K562 (cell line): Measurements from ENCODE around the gene TBC1D10A. TPM values are rescaled to one million over a fixed set of nuclear protein-coding genes. Genes with fewer than 3 reads are reported as not detected.

Source experiments
- ATAC-seq: fragments of 200-7000 bp; cut with Tn5 transposase; 3 replicates; pipeline ENCODE4 v1.9.1; 2020; ENCODE audit warnings: moderate library complexity
- BruUV-seq: library from RNA; stranded (reverse); fragments of 400-500 nt; replicated peaks from 2 replicates; lab custom pipeline; 2021; lab: Mats Ljungman, UMichigan
- CTCF ChIA-PET: fragments of 300-600 bp; formaldehyde crosslinking; extraction: SDS; loops from one replicate; lab custom pipeline; 2021; ENCODE audit warnings: low intra/inter-chr PET ratio; lab: Yijun Ruan, JAX
- POLR2A ChIA-PET: fragments of 300-600, 350-650 bp; sonication (Branson Sonifier 250); formaldehyde crosslinking; extraction: SDS; loops from one replicate; lab custom pipeline; 2021; ENCODE audit warnings: antibody characterized with exemption, inconsistent platforms; lab: Yijun Ruan, JAX
- DNase-seq, 4 experiments: peaks; one replicate each; pipeline versions ENCODE4 v3.0.0 to v3.0.0-alpha.2; 2011 to 2018; ENCODE audit warnings: low spot score in 3 of 4, mixed read lengths in 3 of 4; ENCODE audit errors: extremely low read depth in 1 of 4
- FAIRE-seq: peaks from 2 replicates; lab custom pipeline; 2011; peaks lifted over from hg19 to GRCh38; lab: Jason Lieb, UNC
- H2AFZ ChIP-seq: 2 replicates; pipeline ENCODE4 v1.6.0; 2011; ENCODE audit warnings: low read depth, low read length, control low read depth, inconsistent platforms
- H3K27ac ChIP-seq: fragments of 200-600 bp; 3 replicates; pipeline ENCODE4 v1.8.0; 2011; ENCODE audit warnings: low read depth, mild to moderate bottlenecking, control low read depth, inconsistent platforms, low read length, moderate library complexity, mixed read lengths; ENCODE audit errors: extremely low read depth
- H3K27me3 ChIP-seq, 2 experiments: fragments of 300-600 bp in 1 of 2; 2 replicates in 1 of 2; 3 replicates in 1 of 2; pipeline versions ENCODE4 v1.6.0 to v1.8.0; 2011; ENCODE audit warnings: inconsistent platforms in 2 of 2, low read length in 2 of 2, mild to moderate bottlenecking in 1 of 2, mixed read lengths in 1 of 2, moderate library complexity in 1 of 2; ENCODE audit not compliant: control insufficient read depth in 2 of 2, insufficient read depth in 2 of 2
- H3K36me3 ChIP-seq: fragments of 300-600 bp; 3 replicates; pipeline ENCODE4 v1.8.0; 2011; ENCODE audit warnings: mild to moderate bottlenecking, low read length, inconsistent platforms; ENCODE audit not compliant: control insufficient read depth, insufficient read depth
- H3K4me1 ChIP-seq, 2 experiments: fragments of 200-600 bp in 1 of 2; replicated peaks in 1 of 2; 2 replicates in 1 of 2; 3 replicates in 1 of 2; pipeline versions ENCODE4 v1.5.1 to v1.8.0; 2011; ENCODE audit warnings: inconsistent platforms in 2 of 2, low read length in 2 of 2, mild to moderate bottlenecking in 1 of 2, mixed read lengths in 1 of 2, moderate library complexity in 1 of 2; ENCODE audit not compliant: control insufficient read depth in 2 of 2, insufficient read depth in 2 of 2
- H3K4me2 ChIP-seq: 2 replicates; pipeline ENCODE4 v1.6.1; 2011; ENCODE audit warnings: low read length, control low read depth, inconsistent platforms, mixed read lengths; ENCODE audit not compliant: insufficient read depth
- H3K4me3 ChIP-seq: fragments of 200-600 bp; sonication (generic), shearing (Covaris generic); 2 replicates; pipeline ENCODE4 v1.5.1; 2016; ENCODE audit warnings: control low read depth, inconsistent platforms
- H3K79me2 ChIP-seq: fragments of 200-600 bp; 3 replicates; pipeline ENCODE4 v1.8.0; 2011; ENCODE audit warnings: low read length, inconsistent platforms; ENCODE audit not compliant: control insufficient read depth, insufficient read depth
- H3K9ac ChIP-seq, 2 experiments: 2 replicates each; pipeline versions ENCODE4 v1.6.0 to v1.6.1; 2011; ENCODE audit warnings: low read depth in 2 of 2, low read length in 2 of 2, control low read depth in 1 of 2, inconsistent platforms in 1 of 2, mild to moderate bottlenecking in 1 of 2, mixed read lengths in 1 of 2; ENCODE audit not compliant: insufficient read depth in 1 of 2
- H3K9me1 ChIP-seq: one replicate; pipeline ENCODE4 v1.6.0; 2011; ENCODE audit warnings: inconsistent platforms, mild to moderate bottlenecking, low read length, moderate library complexity; ENCODE audit not compliant: control insufficient read depth, insufficient read depth
- H3K9me3 ChIP-seq: replicated peaks from 2 replicates; pipeline ENCODE4 v1.5.1; 2011; ENCODE audit warnings: low read depth, low read length, inconsistent platforms; ENCODE audit not compliant: control insufficient read depth, insufficient read depth
- H4K20me1 ChIP-seq: replicated peaks from 2 replicates; pipeline ENCODE4 v1.6.1; 2011; ENCODE audit warnings: low read length, inconsistent platforms, mixed read lengths; ENCODE audit not compliant: control insufficient read depth, insufficient read depth
- DPF2 ChIP-seq: fragments of 450-650 bp; IDR thresholded peaks from 2 replicates; pipeline ENCODE4 v1.6.1; 2016
- ELF2 ChIP-seq: fragments of 250-450 bp; sonication (Bioruptor Pico); IDR thresholded peaks from 2 replicates; pipeline ENCODE4 v1.5.0; 2021; ENCODE audit warnings: mild to moderate bottlenecking
- EWSR1 ChIP-seq: fragments of 450-650 bp; IDR thresholded peaks from 2 replicates; pipeline ENCODE4 v1.6.1; 2018; ENCODE audit warnings: borderline replicate concordance, mild to moderate bottlenecking, low read depth, moderate library complexity; ENCODE audit not compliant: partially characterized antibody
- HDAC3 ChIP-seq: fragments of 450-650 bp; IDR thresholded peaks from 2 replicates; pipeline ENCODE4 v1.6.1; 2018; ENCODE audit warnings: borderline replicate concordance, mild to moderate bottlenecking, moderate library complexity; ENCODE audit not compliant: partially characterized antibody
- IRF2 ChIP-seq: sonication (generic); formaldehyde crosslinking; IDR thresholded peaks from 2 replicates; pipeline ENCODE4 v1.8.1; 2022; ENCODE audit warnings: mild to moderate bottlenecking, missing genetic modification reagents
- JUNB ChIP-seq: fragments of 450-650 bp; formaldehyde crosslinking; conservative IDR thresholded peaks from 2 replicates; pipeline ENCODE4 v1.4.0; 2020; ENCODE audit warnings: mild to moderate bottlenecking
- NCOR1 ChIP-seq: fragments of 450-650 bp; IDR thresholded peaks from 2 replicates; pipeline ENCODE4 v1.6.1; 2016; ENCODE audit warnings: mild to moderate bottlenecking, moderate library complexity
- PHF21A ChIP-seq: fragments of 450-650 bp; IDR thresholded peaks from 2 replicates; pipeline ENCODE4 v1.6.1; 2017; ENCODE audit warnings: low read depth, borderline replicate concordance
- SAFB ChIP-seq: fragments of 200-400 bp; formaldehyde crosslinking; IDR thresholded peaks from 2 replicates; pipeline ENCODE4 v1.6.1; 2017; ENCODE audit warnings: low read depth, low read length, borderline replicate concordance
- ZNF140 ChIP-seq: fragments of 250-450 bp; sonication (Bioruptor Pico); IDR thresholded peaks from 2 replicates; pipeline ENCODE4 v1.8.0; 2021; ENCODE audit warnings: moderate library complexity, mild to moderate bottlenecking, inconsistent platforms
- ZNF274 ChIP-seq: IDR thresholded peaks from 2 replicates; pipeline ENCODE4 v1.6.1; 2011; ENCODE audit warnings: low read depth, mild to moderate bottlenecking, low read length, moderate library complexity, borderline replicate concordance
- ZNF395 ChIP-seq: fragments of 200-800 bp; sonication (Bioruptor generic); IDR thresholded peaks from 2 replicates; pipeline ENCODE4 v1.6.1; 2017; ENCODE audit warnings: missing genetic modification characterization, missing compliant biosample characterization
- ZNF583 ChIP-seq: fragments of 250-450 bp; sonication (Bioruptor Pico); IDR thresholded peaks from 2 replicates; pipeline ENCODE4 v1.4.0; 2020
- ZNF76 ChIP-seq: fragments of 250-450 bp; sonication (Bioruptor Pico); IDR thresholded peaks from 2 replicates; pipeline ENCODE4 v1.4.0; 2020; ENCODE audit warnings: mild to moderate bottlenecking, moderate library complexity, borderline replicate concordance
- WGBS: fragments of 100-300 bp; shearing (Covaris generic); methylation state at CpG from one replicate; pipeline ENCODE4 v1.1.6; 2016; ENCODE audit warnings: low coverage, mixed read lengths; ENCODE audit not compliant: insufficient coverage; ENCODE audit errors: missing lambda C conversion rate; 5-methylcytosine and 5-hydroxymethylcytosine counted together
- in situ Hi-C: fragments of 300-500 bp; cut with MboI; formaldehyde crosslinking; loops from 4 replicates; pipeline ENCODE4 v1.15.0; 2018; ENCODE audit warnings: inconsistent platforms, mixed read lengths
- intact Hi-C: fragments of 100-400 bp; cut with micrococcal nuclease; formaldehyde crosslinking; loops from 2 replicates; pipeline ENCODE4 v1.14.2; 2022
- polyA plus RNA-seq, 8 experiments: library from polyadenylated mRNA; depleted of rRNA in 4 of 8; stranded (reverse) in 5 of 8; unstranded in 3 of 8; fragments of >200 nt; fragmentation: Nextera tagmentation in 2 of 8; fragmentation: Illumina TruSeq in 1 of 8; extraction: Ambion mirVana in 2 of 8; extraction: Trizol in 1 of 8; gene quantifications; 2 replicates each; pipeline versions ENCODE4 v1.2.1 to v1.2.3, GENCODE V29; 2011 to 2014; ENCODE audit warnings: inconsistent platforms in 1 of 8, missing spikeins in 1 of 8
- total RNA-seq, 7 experiments: library from RNA; depleted of rRNA in 6 of 7; stranded (reverse); fragments of >200 nt in 6 of 7; fragmentation: Illumina TruSeq in 2 of 7; extraction: Trizol in 2 of 7; gene quantifications; 2 replicates each; pipeline versions ENCODE4 v1.2.1 to v1.2.3, GENCODE V29; 2011 to 2021; ENCODE audit warnings: low replicate concordance in 1 of 7
- TF ChIP-seq, protein P1 (sequence below): fragments of 250-450 bp; sonication (Bioruptor Pico); IDR thresholded peaks from 2 replicates; pipeline ENCODE4 v1.5.0; 2021; ENCODE audit warnings: mild to moderate bottlenecking, borderline replicate concordance
- TF ChIP-seq, protein P2 (sequence below): sonication (generic); formaldehyde crosslinking; IDR thresholded peaks from 2 replicates; pipeline ENCODE4 v1.8.0; 2022; ENCODE audit warnings: mild to moderate bottlenecking, missing genetic modification reagents

The TBC1D10A gene
- total and polyA plus RNA-seq, 9 of the 15 experiments (the other 6 are each of a cell fraction or from before 2014, with no cell fraction given): 0.13 to 10.4 (median 4.6) TPM

- in situ Hi-C loops (no loop called here), intact Hi-C loops (no loop called here)
- no TSS peak for BruUV-seq
- Histone ChIP-seq H3K4me2 (no peak overlapping the region), H3K4me3 (no peak overlapping the region), H4K20me1 (peaks cover 6% of the 10 kb centered on the region; the same call in 1 of the 2 replicates), H3K9me3 (no peaks in the 10 kb centered on the region), H3K27me3 (no peaks in the 10 kb centered on the region), H3K4me1 (peaks cover 9 to 22% of the 10 kb centered on the region in 2 experiments; a peak in 2 of 5 replicates), H2AFZ (no peak overlapping the region), H3K27ac (no peak overlapping the region), H3K36me3 (peaks cover 16% of the 10 kb centered on the region; the same call in 1 of the 3 replicates), H3K9ac (no peak overlapping the region), H3K9me1 (no peaks in the 10 kb centered on the region), H3K79me2 (no peaks in the 10 kb centered on the region)
- ChIA-PET POLR2A (interaction anchor here (0.7 kb wide), 2 partner anchors 19 to 719 kb away, joined by 3 read pairs; no protein-coding TSS in a partner anchor), CTCF (no interaction called here)
- no peak for FAIRE-seq
- DNase-seq: no peak
- TF ChIP-seq HDAC3 (no peak), PHF21A (no peak), ZNF76 (no peak), JUNB (CRISPR knock-in tag) (no peak), NCOR1 (no peak), EWSR1 (no peak), ZNF583 (CRISPR knock-in tag) (no peak), SAFB (no peak), ZNF140 (no peak), ELF2 (CRISPR knock-in tag) (no peak), IRF2 (CRISPR knock-in tag) (no peak), ZNF395 (CRISPR knock-in tag) (no peak), ZNF274 (no peak), DPF2 (no peak)
- TF ChIP-seq, protein P1, sequence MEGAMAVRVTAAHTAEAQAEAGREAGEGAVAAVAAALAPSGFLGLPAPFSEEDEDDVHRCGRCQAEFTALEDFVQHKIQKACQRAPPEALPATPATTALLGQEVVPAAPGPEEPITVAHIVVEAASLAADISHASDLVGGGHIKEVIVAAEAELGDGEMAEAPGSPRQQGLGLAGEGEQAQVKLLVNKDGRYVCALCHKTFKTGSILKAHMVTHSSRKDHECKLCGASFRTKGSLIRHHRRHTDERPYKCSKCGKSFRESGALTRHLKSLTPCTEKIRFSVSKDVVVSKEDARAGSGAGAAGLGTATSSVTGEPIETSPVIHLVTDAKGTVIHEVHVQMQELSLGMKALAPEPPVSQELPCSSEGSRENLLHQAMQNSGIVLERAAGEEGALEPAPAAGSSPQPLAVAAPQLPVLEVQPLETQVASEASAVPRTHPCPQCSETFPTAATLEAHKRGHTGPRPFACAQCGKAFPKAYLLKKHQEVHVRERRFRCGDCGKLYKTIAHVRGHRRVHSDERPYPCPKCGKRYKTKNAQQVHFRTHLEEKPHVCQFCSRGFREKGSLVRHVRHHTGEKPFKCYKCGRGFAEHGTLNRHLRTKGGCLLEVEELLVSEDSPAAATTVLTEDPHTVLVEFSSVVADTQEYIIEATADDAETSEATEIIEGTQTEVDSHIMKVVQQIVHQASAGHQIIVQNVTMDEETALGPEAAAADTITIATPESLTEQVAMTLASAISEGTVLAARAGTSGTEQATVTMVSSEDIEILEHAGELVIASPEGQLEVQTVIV (CRISPR knock-in tag): no peak
- TF ChIP-seq, protein P2, sequence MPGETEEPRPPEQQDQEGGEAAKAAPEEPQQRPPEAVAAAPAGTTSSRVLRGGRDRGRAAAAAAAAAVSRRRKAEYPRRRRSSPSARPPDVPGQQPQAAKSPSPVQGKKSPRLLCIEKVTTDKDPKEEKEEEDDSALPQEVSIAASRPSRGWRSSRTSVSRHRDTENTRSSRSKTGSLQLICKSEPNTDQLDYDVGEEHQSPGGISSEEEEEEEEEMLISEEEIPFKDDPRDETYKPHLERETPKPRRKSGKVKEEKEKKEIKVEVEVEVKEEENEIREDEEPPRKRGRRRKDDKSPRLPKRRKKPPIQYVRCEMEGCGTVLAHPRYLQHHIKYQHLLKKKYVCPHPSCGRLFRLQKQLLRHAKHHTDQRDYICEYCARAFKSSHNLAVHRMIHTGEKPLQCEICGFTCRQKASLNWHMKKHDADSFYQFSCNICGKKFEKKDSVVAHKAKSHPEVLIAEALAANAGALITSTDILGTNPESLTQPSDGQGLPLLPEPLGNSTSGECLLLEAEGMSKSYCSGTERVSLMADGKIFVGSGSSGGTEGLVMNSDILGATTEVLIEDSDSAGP (CRISPR knock-in tag): no peak
- 94% methylated on average over 2 of the region's 9 CpGs for WGBS
- ATAC-seq: no peak
Observed at GRCh38 chr22:30294066-30294465, 32.7 kb downstream of the TBC1D10A start.
